ENCODE data around the gene THSD4. TPM values are rescaled to one million over a fixed set of nuclear protein-coding genes. Genes with fewer than 3 reads are reported as not detected.

The THSD4 gene
- total and polyA plus RNA-seq, 9 of the 15 experiments (the other 6 are each of a cell fraction or from before 2014, with no cell fraction given), result 0.04 TPM; not detected in 5

GRCh38 chr15:71823801-71824200 is 708.5 kb downstream of the THSD4 start:
- no peaks in the 10 kb centered on the region for H3K4me1 ChIP-seq (replicated peaks in 1 of 2; ENCODE audit: control insufficient read depth in 2 of 2, insufficient read depth in 2 of 2, low read length in 2 of 2)
- FAIRE-seq (no peak), ATAC-seq (no peak), DNase-seq (ENCODE audit: extremely low read depth in 1 of 4, low spot score in 3 of 4) (no peak)
- intact Hi-C loops (cut with micrococcal nuclease) (no loop called here), in situ Hi-C loops (cut with MboI) (no loop called here)
- no peak overlapping the region for H3K27ac ChIP-seq (ENCODE audit: extremely low read depth, low read depth, low read length)
- H4K20me1 ChIP-seq (replicated peaks; ENCODE audit: control insufficient read depth, insufficient read depth, low read length), result no peaks in the 10 kb centered on the region
- CTCF ChIA-PET (ENCODE audit: low intra/inter-chr PET ratio), result no interaction called here
- H3K27me3 ChIP-seq (ENCODE audit: control insufficient read depth in 2 of 2, insufficient read depth in 2 of 2, low read length in 2 of 2), result no peaks in the 10 kb centered on the region
- H3K9me3 ChIP-seq (replicated peaks; ENCODE audit: control insufficient read depth, insufficient read depth, low read depth, low read length), result 0 out of 2 replicates have a peak, but pooled peaks cover 3% of the 10 kb centered on the region
- TF ChIP-seq HMGN3 (IDR thresholded peaks at IDR 0.05; ENCODE audit: borderline replicate concordance, extremely low read depth, insufficient read length, low read depth, low read length) (no peak), NR3C1 (CRISPR knock-in tag; IDR thresholded peaks at IDR 0.05) (no peak), ETV1 (tag; conservative IDR thresholded peaks at IDR 0.05; ENCODE audit: low read depth) (no peak), ZBTB1 (CRISPR knock-in tag; IDR thresholded peaks at IDR 0.05; ENCODE audit: borderline replicate concordance, low read depth) (no peak), NELFE (IDR thresholded peaks at IDR 0.05; ENCODE audit: insufficient read depth, insufficient read length) (no peak), ZKSCAN8 (CRISPR knock-in tag; IDR thresholded peaks at IDR 0.05) (no peak), ZNF655 (CRISPR knock-in tag; IDR thresholded peaks at IDR 0.05) (no peak), ID3 (CRISPR knock-in tag; IDR thresholded peaks at IDR 0.05) (no peak), ID3 (tag; IDR thresholded peaks at IDR 0.05) (no peak), HMG20A (CRISPR knock-in tag; conservative IDR thresholded peaks at IDR 0.05) (no peak), ZNF778 (CRISPR knock-in tag; IDR thresholded peaks at IDR 0.05) (no peak)
- H3K4me3 ChIP-seq, result no peak overlapping the region
- BruUV-seq (replicated peaks), result no TSS peak
- WGBS (ENCODE audit: insufficient coverage, low coverage, missing lambda C conversion rate), result 0% methylated on average over 2 of the region's 3 CpGs
- H3K4me2 ChIP-seq (ENCODE audit: insufficient read depth, low read length), result no peak overlapping the region
- H2AFZ ChIP-seq (ENCODE audit: low read depth, low read length), result no peak overlapping the region
- H3K9ac ChIP-seq (ENCODE audit: insufficient read depth in 1 of 2, low read depth in 2 of 2, low read length in 2 of 2), result no peak overlapping the region
- POLR2A ChIA-PET, result no interaction called here
- H3K79me2 ChIP-seq (ENCODE audit: control insufficient read depth, insufficient read depth, low read length), result no peaks in the 10 kb centered on the region
- no peaks in the 10 kb centered on the region for H3K36me3 ChIP-seq (ENCODE audit: control insufficient read depth, insufficient read depth, low read length)
- H3K9me1 ChIP-seq (ENCODE audit: control insufficient read depth, insufficient read depth, low read length), result no peaks in the 10 kb centered on the region
